Kidney (tissue), 14 donors: ENCODE results near the gene SWAP70. TPM values are rescaled to one million over a fixed set of nuclear protein-coding genes. Genes with fewer than 3 reads are reported as not detected.

ENCODE experiments used
- DNase-seq, 5 donors: peaks; one replicate each; pipeline ENCODE4 v3.0.0-alpha.2; 2013 to 2020
- FAIRE-seq: peaks from 2 replicates; lab custom pipeline; 2012; peaks lifted over from hg19 to GRCh38; lab: Jason Lieb, UNC
- H3K27ac ChIP-seq, 2 donors: one replicate each; pipeline ENCODE4 v1.7.0; 2013; ENCODE audit warnings: low read depth in 2 of 2, low read length in 2 of 2, inconsistent platforms in 1 of 2
- H3K27me3 ChIP-seq: one replicate; pipeline ENCODE4 v1.7.1; 2013; ENCODE audit warnings: low read length, inconsistent platforms; ENCODE audit not compliant: control insufficient read depth, insufficient read depth
- H3K36me3 ChIP-seq, 3 donors: one replicate each; pipeline versions ENCODE4 v1.7.0 to v1.7.1; 2013; ENCODE audit warnings: low read length in 3 of 3, control low read depth in 1 of 3, inconsistent platforms in 1 of 3; ENCODE audit not compliant: insufficient read depth in 3 of 3, control insufficient read depth in 2 of 3
- H3K4me1 ChIP-seq, 3 donors: one replicate each; pipeline versions ENCODE4 v1.7.0 to v1.7.1; 2013; ENCODE audit warnings: low read length in 3 of 3, inconsistent platforms in 1 of 3, low read depth in 1 of 3; ENCODE audit not compliant: control insufficient read depth in 2 of 3, insufficient read depth in 2 of 3
- H3K4me3 ChIP-seq, 3 donors: one replicate each; pipeline versions ENCODE4 v1.7.0 to v1.8.1; 2013; ENCODE audit warnings: low read length in 3 of 3, control low read depth in 1 of 3, inconsistent platforms in 1 of 3
- H3K9ac ChIP-seq, 3 donors: one replicate each; pipeline versions ENCODE4 v1.7.0 to v1.7.1; 2013; ENCODE audit warnings: low read length in 3 of 3, control low read depth in 1 of 3, inconsistent platforms in 1 of 3
- H3K9me3 ChIP-seq, 3 donors: one replicate each; pipeline versions ENCODE4 v1.7.0 to v1.7.1; 2013; ENCODE audit warnings: low read length in 3 of 3, control low read depth in 1 of 3, inconsistent platforms in 1 of 3; ENCODE audit not compliant: control insufficient read depth in 2 of 3, insufficient read depth in 1 of 3
- CTCF ChIP-seq: IDR thresholded peaks from 3 replicates; pipeline ENCODE4 v1.5.1; 2012; ENCODE audit warnings: mild to moderate bottlenecking, moderate library complexity, borderline replicate concordance; ENCODE audit not compliant: insufficient read depth; ENCODE audit errors: extremely low read depth
- intact Hi-C: fragments of 100-400 bp; cut with DNase I; formaldehyde crosslinking; loops from one replicate; pipeline ENCODE4 v1.11.1; 2022
- polyA plus RNA-seq: library from polyadenylated mRNA; stranded (reverse); fragments of 350-450 nt; fragmentation: Illumina TruSeq; extraction: RNeasy Lipid Tissue Mini Kit (QIAGEN cat#74804); gene quantifications from one replicate; pipeline ENCODE4 v1.2.3, GENCODE V29; 2014; ENCODE audit warnings: low read depth, low replicate concordance; ENCODE audit not compliant: insufficient read depth
- total RNA-seq: library from RNA; stranded (reverse); fragmentation: NEBNext Ultra II Directional; extraction: Animal tissue kit (Norgen Biotek cat#: 25700); gene quantifications from one replicate; pipeline ENCODE4 v1.2.1, GENCODE V29; 2021
- donor health status: control.
- donor health status: control.
- donor health status: control.
- donor health status: control.
- donor health status: control.
- donor health status: DM: yes; HTN: yes; CAD: no.
- donor health status: Normal renal cell carcinoma (clear cell type).

The SWAP70 gene
- total and polyA plus RNA-seq, 2 donors from 2014 or later, result 11.1 to 61.0 TPM

- Histone ChIP-seq H3K9ac (no peak overlapping the region), H3K27me3 (no peaks in the 10 kb centered on the region), H3K27ac (no peak overlapping the region), H3K4me1 (peaks cover 0 to 9% (median 4%) of the 10 kb centered on the region in 3 donors), H3K4me3 (no peak overlapping the region), H3K9me3 (no peaks in the 10 kb centered on the region), H3K36me3 (peaks cover 0 to 2% (median 0%) of the 10 kb centered on the region in 3 donors)
- intact Hi-C loops, result no loop called here
- TF ChIP-seq CTCF, result no peak
- DNase-seq, result no peak
- FAIRE-seq, result no peak
These were observed 44.7 kb downstream of the SWAP70 start for GRCh38 chr11:9708544-9708943.

- Histone ChIP-seq H3K4me1 (peaks cover 0 to 9% (median 4%) of the 10 kb centered on the region in 3 donors), H3K27me3 (no peaks in the 10 kb centered on the region), H3K4me3 (no peak overlapping the region), H3K27ac (no peak overlapping the region), H3K9ac (no peak overlapping the region), H3K36me3 (peaks cover 0 to 4% (median 0%) of the 10 kb centered on the region in 3 donors), H3K9me3 (no peaks in the 10 kb centered on the region)
- no peak for TF ChIP-seq CTCF
- intact Hi-C loops, result no loop called here
- DNase-seq (no peak), FAIRE-seq (no peak)
These were observed 46.3 kb downstream of the SWAP70 start for GRCh38 chr11:9710223-9710622.

- Histone ChIP-seq H3K9ac (no peak overlapping the region), H3K4me3 (no peak overlapping the region), H3K4me1 (peaks cover 0 to 9% (median 4%) of the 10 kb centered on the region in 3 donors), H3K27me3 (no peaks in the 10 kb centered on the region), H3K27ac (no peak overlapping the region), H3K9me3 (no peaks in the 10 kb centered on the region), H3K36me3 (peaks cover 0 to 4% (median 0%) of the 10 kb centered on the region in 3 donors)
- intact Hi-C loops, result no loop called here
- FAIRE-seq (no peak), DNase-seq (no peak)
- TF ChIP-seq CTCF, result no peak
These were observed 47.0 kb downstream of the SWAP70 start for GRCh38 chr11:9710852-9711251.
